ENCODE measurements around the gene PIK3CB.

The PIK3CB gene

DNA sequence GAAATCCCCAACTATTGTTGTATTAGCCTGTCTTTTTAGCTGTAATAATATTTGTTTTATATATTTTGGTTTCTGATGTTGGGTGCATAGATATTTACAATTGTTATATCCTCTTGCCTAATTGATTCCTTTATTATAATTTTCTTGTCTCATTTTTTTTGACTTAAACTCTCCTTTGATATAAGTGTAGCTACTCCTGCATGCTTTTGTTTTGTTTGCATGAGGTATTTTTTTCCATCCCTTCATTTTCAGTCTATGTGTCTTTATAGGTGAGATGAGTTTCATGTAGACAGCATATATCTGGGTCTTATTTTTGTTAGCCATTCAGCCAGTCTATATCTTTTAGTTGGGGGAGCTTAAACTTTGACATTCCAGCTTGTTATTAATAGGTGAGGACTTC lies 188.7 kb downstream of the PIK3CB start:
- DNase-seq (ENCODE audit: low spot score), result no peak
- TF ChIP-seq CTCF (IDR thresholded peaks at IDR 0.05; ENCODE audit: extremely low read depth, missing control alignments), result no peak

- no peak for TF ChIP-seq CTCF (IDR thresholded peaks at IDR 0.05; ENCODE audit: extremely low read depth, missing control alignments)
- DNase-seq (ENCODE audit: low spot score), result no peak
These were observed 191.8 kb downstream of the PIK3CB start for GRCh38 chr3:138642927-138643253.

DNA sequence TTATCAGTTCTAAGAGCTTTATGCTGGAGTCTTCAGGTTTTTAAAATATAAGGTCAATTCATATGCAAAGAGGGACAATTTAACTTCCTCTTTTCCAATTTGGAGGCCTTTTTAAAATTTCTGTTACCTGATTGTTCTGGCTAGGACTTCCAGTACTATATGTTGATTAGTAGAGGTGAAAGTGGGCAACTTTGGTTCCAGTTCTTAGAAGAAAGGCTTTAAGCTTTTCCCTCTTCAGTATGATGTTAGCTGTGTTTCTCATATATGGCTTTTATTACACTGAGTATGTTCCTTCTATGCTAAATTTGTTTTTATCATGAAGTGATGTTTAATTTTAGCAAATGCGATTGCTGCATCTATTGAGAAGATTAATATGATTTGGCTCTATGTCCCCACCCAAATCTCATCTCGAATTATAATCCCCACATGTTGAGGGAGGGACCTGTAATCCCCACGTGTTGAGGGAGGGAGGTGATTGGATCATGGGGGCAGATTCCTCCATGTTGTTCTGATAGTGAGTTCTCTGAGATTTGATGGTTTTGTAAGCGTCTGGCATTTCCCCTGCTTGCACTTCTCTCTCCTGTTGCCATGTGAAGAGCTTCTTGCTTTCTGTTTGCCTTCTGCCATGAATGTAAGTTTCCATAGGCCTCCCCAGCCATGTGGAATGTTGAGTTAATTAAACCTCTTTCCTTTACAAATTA lies 192.4 kb downstream of the PIK3CB start:
- TF ChIP-seq CTCF (IDR thresholded peaks at IDR 0.05; ENCODE audit: extremely low read depth, missing control alignments), result no peak
- no peak for DNase-seq (ENCODE audit: low spot score)

GRCh38 chr3:138640537-138640936 lies 194.2 kb downstream of the PIK3CB start:
- TF ChIP-seq CTCF (IDR thresholded peaks at IDR 0.05; ENCODE audit: extremely low read depth, missing control alignments), result no peak
- DNase-seq (ENCODE audit: low spot score), result no peak

GRCh38 chr3:138638641-138639040 lies 196.1 kb downstream of the PIK3CB start:
- TF ChIP-seq CTCF (IDR thresholded peaks at IDR 0.05; ENCODE audit: extremely low read depth, missing control alignments), result no peak

GRCh38 chr3:138629526-138629925 lies 205.2 kb downstream of the PIK3CB start:
- no peak for TF ChIP-seq CTCF (IDR thresholded peaks at IDR 0.05; ENCODE audit: extremely low read depth, missing control alignments)
- no peak for DNase-seq (ENCODE audit: low spot score)

More at GRCh38 chr3:138638641-138639040, 196.1 kb downstream of the PIK3CB start:
- DNase-seq (ENCODE audit: low spot score), result no peak

- TF ChIP-seq CTCF (IDR thresholded peaks at IDR 0.05; ENCODE audit: extremely low read depth, missing control alignments), result no peak
- no peak for DNase-seq (ENCODE audit: low spot score)
These were observed 208.9 kb downstream of the PIK3CB start for GRCh38 chr3:138625707-138626365.
